Ureter (tissue), 1 donor: ENCODE measurements around the gene CFAP119. TPM values are rescaled to one million over a fixed set of nuclear protein-coding genes. Genes with fewer than 3 reads are reported as not detected.
"Not testable (repeated sequence)": the region's sequence is repeated elsewhere in the genome, so short reads cannot be mapped to it uniquely, and the experiment has no call there.

Experiments used
- DNase-seq: peaks from one replicate; pipeline ENCODE4 v3.0.0-alpha.2; 2020; ENCODE audit warnings: low spot score
- total RNA-seq: library from RNA; stranded (reverse); gene quantifications from one replicate; pipeline ENCODE4 v1.2.4, GENCODE V29; 2023
- donor health status: DM: yes; HTN: yes; CAD: no.

Gene CFAP119
- 8.7 TPM for total RNA-seq

DNA sequence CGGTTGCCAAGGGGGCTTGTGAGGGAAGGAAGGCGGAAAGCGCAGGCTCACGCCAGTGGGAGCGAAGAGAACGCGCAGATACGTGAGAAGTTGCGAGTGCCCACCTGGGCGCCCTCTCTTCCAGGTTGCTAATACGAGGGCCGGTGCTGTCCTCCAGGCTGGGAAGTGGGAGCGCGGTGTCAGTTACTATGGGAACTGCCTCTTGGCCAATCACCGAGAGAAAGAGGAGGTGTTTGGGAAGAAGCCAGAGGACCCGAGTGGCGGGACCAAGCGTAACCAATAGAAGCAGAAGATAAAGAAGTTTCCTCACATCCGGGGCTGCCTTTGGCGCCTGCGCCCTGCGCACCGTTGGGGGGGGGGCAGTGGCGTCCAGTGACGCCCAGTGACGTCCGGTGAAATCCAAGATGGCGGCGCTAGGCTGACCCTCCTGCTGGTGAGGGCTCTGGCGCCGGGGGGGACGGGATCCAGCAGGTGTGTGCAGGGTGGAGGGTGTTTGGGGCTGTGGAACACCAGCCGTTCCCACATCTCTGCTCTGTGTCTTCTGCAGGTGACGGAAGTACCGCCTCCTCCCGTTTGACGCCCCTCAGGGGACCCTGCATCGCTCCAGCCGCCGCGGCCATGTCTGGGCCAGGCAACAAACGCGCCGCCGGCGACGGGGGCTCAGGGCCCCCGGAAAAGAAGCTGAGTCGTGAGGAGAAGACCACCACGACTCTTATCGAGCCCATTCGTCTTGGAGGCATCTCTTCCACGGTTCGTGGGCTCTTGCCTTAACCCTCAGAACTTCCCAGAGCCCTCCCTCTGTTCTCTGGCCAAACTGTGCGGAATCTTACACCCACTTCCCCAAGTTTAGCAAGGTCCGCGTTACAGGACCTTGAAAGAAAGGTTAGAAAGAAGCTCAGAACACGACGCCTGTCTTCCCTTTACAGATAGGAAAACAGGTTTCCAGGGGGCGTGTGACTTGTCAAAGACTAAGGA, at the start of gene CFAP119, which contains the start of gene RNF40:
Gene CFAP119 (minus strand): TSS at position 135 of the 975 bp plus-strand sequence. CDS start 314 bp downstream, outside the sequence.
Gene RNF40 (plus strand): TSS at position 395 of the 975 bp plus-strand sequence. CDS start 224 bp downstream, at position 619.
- peak; percentile 98 for DNase-seq

DNA sequence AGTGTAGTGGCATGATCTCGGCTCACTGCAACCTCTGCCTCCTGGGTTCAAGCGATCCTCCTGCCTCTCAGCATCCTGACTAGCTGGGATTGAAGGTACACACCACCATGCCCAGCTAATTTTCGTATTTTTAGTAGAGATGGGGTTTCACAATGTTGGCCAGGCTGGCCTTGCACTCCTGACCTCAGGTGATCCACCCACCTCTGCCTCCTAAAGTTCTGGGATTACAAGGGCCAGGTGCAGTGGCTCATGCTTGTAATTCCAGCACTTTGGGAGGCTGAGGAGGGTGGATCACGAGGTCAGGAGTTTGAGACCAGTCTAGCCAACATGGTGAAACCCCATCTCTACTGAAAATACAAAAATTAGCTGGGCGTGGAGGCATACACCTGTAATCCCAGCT, 47.8 kb upstream of the CFAP119 start:
- DNase-seq, result not testable (repeated sequence)

DNA sequence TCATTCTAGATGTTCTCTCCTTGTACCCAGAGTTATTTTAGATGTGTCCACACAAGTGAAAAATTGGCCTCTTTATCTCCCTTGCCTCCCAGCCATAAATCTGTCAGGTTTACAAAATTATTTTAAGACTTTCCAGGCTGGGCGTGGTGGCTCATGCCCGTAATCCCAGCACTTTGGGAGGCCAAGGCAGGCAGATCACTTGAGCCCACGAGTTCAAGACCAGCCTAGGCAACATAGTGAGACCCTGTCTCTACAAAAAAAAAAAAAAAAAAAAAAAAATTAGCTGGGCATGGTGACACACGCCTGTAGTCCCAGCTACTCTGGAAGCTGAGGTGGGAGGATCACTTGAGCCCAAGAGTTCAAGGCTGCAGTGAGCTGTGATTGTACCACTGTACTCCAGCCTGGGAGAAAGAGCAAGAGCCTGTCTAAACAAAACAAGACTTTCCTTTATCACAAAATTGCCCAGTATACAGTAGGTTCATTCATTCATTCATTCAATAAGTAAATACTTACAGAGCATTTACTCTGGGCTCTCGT, 47.1 kb upstream of the CFAP119 start:
- not testable (repeated sequence) for DNase-seq

DNA sequence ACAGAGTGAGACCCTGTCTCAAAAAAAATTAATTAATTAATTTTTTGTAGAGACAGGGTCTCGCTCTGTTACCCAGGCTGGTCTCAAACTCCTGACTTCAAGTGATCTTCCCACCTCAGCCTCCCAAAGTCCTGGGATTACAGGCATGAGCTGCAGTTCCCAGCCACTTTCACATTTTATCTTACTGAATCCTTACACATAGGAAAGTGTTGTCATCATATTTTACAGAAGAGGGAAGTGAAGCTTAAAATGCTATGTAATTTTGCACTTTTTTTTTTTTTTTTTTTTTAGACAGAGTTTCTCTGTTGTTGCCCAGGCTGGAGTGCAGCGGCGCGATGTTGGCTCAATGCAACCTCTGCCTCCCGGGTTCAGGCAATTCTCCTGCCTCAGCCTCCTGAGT, 46.3 kb upstream of the CFAP119 start:
- no peak for DNase-seq

GRCh38 chr16:30805370-30806169, 43.7 kb upstream of the CFAP119 start:
- DNase-seq, result peak; percentile 90

- no peak for DNase-seq
These were observed 43.2 kb upstream of the CFAP119 start for GRCh38 chr16:30805056-30805369.

DNA sequence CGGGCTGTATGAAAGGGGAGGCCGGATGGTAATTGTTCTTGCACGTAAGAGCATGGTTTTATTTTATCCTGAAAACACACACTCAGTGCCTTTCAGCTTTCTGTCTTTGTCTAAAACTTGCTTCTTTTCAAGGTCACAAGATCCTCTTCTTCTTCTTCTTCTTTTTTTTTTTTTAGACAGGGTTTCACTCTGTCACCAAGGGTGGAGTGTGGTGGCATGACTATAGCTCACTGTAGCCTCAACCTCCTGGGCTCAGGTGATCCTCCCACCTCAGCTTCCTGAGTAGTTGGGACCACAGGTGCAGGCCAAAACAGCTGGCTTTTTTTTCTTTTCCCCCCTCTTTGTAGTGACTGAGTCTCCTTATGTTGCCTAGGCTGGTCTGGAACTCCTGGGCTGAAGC, 41.1 kb upstream of the CFAP119 start:
- DNase-seq, result no peak

GRCh38 chr16:30797670-30798309, 35.9 kb upstream of the CFAP119 start:
- DNase-seq, result no peak

DNA sequence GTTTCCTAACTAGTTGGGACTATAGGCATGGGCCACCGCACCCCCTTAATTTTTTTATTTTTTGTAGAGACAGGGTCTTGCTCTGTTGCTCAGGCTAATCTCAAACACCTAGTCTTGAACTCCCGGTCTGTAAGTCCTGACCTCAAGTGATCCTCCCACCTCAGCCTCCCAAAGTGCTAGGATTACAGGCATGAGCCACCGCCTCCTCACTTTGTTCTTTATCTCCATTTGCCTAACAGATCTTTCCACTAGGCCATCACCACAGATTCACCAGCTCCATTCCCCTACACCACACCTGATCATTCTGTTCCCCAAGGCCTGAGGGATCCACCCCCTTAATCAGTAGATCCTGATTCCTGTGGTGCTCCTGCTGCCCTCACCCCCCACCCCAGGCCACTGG, 32.8 kb upstream of the CFAP119 start:
- DNase-seq, result no peak

DNA sequence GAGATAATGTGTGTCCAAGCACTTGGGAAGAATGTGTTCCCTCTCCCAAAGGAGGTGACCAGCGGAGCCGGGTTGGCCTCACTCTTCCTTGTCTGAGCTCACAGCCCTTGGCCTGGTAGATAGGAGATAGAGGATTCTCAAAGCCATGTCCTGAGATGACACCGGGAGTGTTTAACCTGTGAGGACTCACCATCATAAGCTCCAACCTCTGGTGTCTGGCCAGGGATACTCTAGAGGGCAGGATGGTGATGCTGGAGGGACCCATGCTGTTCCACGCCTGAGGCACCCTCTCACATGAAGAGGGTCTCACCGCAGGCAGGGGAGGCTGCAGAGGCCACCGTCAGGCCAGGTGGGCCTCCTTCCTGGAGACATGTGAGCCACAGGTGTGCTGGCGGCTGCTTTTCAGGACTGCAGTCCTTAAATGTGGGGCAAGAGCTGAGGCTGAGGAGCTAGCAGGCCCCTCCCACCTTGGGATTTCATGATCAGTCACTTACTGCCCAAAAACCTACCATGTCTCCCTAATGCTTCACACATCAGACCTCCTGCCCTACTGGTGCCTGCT, 31.7 kb upstream of the CFAP119 start:
- no peak for DNase-seq

- no peak for DNase-seq
These were observed 25.9 kb upstream of the CFAP119 start for GRCh38 chr16:30787613-30788378.

- peak; percentile 79 for DNase-seq
These were observed 25.2 kb upstream of the CFAP119 start, which contains the start of gene ZNF629 for GRCh38 chr16:30786936-30787612. Gene ZNF629 (minus strand): TSS chr16:30787205. CDS start chr16:30784482, 2,723 bp downstream.

GRCh38 chr16:30786115-30786935, 24.5 kb upstream of the CFAP119 start:
- no peak for DNase-seq

- DNase-seq, result no peak
These were observed 23.6 kb upstream of the CFAP119 start for GRCh38 chr16:30785126-30786106.

GRCh38 chr16:30784215-30784614, 22.4 kb upstream of the CFAP119 start:
- DNase-seq, result no peak

DNA sequence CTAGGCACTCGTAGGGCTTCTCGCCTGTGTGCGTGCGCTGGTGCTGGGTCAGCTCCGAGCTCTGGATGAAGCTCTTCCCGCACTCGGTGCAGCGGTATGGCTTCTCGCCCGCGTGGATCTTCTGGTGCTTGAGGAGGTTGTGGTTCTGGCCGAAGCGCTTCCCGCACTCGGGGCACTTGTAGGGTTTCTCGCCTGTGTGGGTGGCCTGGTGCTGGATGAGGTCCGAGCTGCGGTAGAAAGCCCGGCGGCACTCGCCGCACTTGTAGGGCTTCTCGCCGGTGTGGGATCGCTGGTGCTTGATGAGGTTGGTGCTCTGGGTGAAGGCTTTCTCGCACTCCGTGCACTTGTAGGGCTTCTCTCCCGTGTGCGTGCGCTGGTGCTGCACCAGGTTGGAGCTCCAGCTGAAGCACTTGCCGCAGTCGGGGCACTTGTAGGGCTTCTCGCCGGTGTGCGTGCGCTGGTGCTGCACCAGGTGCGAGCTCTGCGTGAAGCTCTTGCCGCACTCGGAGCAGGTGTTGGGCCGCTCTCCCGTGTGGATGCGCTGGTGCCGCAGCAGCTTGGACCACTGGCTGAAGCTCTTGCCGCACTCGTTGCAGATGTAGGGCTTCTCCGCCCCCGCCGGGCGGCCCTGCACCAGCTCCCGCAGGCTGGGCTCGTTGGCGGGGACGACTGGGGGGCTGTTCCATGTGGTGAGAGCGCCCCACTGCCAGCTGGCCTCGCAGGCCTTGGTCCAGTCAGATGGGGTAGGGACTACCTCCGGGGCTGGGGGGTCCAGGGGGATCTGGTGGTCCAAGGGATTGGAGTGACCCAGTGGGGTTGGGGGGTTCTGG, 21.6 kb upstream of the CFAP119 start:
- no peak for DNase-seq
